H1 (cell line): ENCODE data around the gene SHROOM2. TPM values are rescaled to one million over a fixed set of nuclear protein-coding genes. Genes with fewer than 3 reads are reported as not detected.

Source experiments
- CTCF ChIA-PET: fragments of 300-600 bp; sonication (Branson Sonifier 250); formaldehyde crosslinking; loops from one replicate; lab custom pipeline; 2021; ENCODE audit not compliant: partially characterized antibody; lab: Charles Lee
- POLR2A ChIA-PET: fragments of 300-600 bp; sonication (Branson Sonifier 250); formaldehyde crosslinking; loops from one replicate; lab custom pipeline; 2021; ENCODE audit warnings: inconsistent platforms; ENCODE audit not compliant: partially characterized antibody; lab: Charles Lee
- DNase-seq, 2 experiments: peaks; one replicate each; pipeline versions ENCODE4 v3.0.0 to v3.0.0-alpha.2; 2010 to 2022; ENCODE audit warnings: low spot score in 2 of 2, low read depth in 1 of 2, mixed read lengths in 1 of 2
- FAIRE-seq: peaks from 2 replicates; lab custom pipeline; 2011; peaks lifted over from hg19 to GRCh38; lab: Jason Lieb, UNC
- H2AFZ ChIP-seq: 2 replicates; pipeline ENCODE4 v1.8.1; 2012; ENCODE audit warnings: low read length, inconsistent platforms
- H2AK5ac ChIP-seq: 2 replicates; pipeline ENCODE4 v1.6.1; 2013; ENCODE audit warnings: low read depth, low read length
- H2BK120ac ChIP-seq: replicated peaks from 2 replicates; pipeline ENCODE3; 2013; ENCODE audit warnings: low read depth, low read length, inconsistent platforms
- H2BK12ac ChIP-seq: 2 replicates; pipeline ENCODE4 v1.6.1; 2013; ENCODE audit warnings: low read depth, low read length
- H2BK15ac ChIP-seq: 2 replicates; pipeline ENCODE4 v1.6.1; 2013; ENCODE audit warnings: low read length
- H2BK20ac ChIP-seq: 2 replicates; pipeline ENCODE4 v1.6.1; 2013; ENCODE audit warnings: low read length
- H2BK5ac ChIP-seq: 2 replicates; pipeline ENCODE4 v1.6.1; 2013; ENCODE audit warnings: low read depth, low read length
- H3K14ac ChIP-seq: 2 replicates; pipeline ENCODE4 v1.6.1; 2013; ENCODE audit warnings: inconsistent platforms; ENCODE audit not compliant: insufficient read length
- H3K18ac ChIP-seq: 2 replicates; pipeline ENCODE4 v1.6.1; 2013; ENCODE audit warnings: low read length; ENCODE audit errors: extremely low read depth
- H3K23ac ChIP-seq: 2 replicates; pipeline ENCODE4 v1.6.1; 2013; ENCODE audit warnings: inconsistent platforms; ENCODE audit not compliant: insufficient read length
- H3K23me2 ChIP-seq: 2 replicates; pipeline ENCODE4 v1.6.1; 2013; ENCODE audit warnings: low read depth, low read length
- H3K27ac ChIP-seq: 2 replicates; pipeline ENCODE4 v1.6.1; 2011; ENCODE audit warnings: low read depth, low read length, inconsistent platforms
- H3K27me3 ChIP-seq, 4 experiments: replicated peaks in 1 of 4; 1 replicate in 1 of 4; 2 replicates in 3 of 4; pipeline versions ENCODE4 v1.6.1 to v1.8.1; 2011 to 2013; ENCODE audit warnings: low read length in 3 of 4, mild to moderate bottlenecking in 3 of 4, inconsistent platforms in 2 of 4, mixed read lengths in 2 of 4, moderate library complexity in 1 of 4; ENCODE audit not compliant: control insufficient read depth in 3 of 4, insufficient read depth in 3 of 4; ENCODE audit errors: extremely low read depth in 1 of 4
- H3K36me3 ChIP-seq, 4 experiments: 2 replicates each; pipeline versions ENCODE4 v1.6.1 to v1.8.1; 2011 to 2013; ENCODE audit warnings: mild to moderate bottlenecking in 4 of 4, low read length in 3 of 4, moderate library complexity in 2 of 4, control low read depth in 1 of 4, inconsistent platforms in 1 of 4; ENCODE audit not compliant: insufficient read depth in 4 of 4, control insufficient read depth in 2 of 4
- H3K4ac ChIP-seq: replicated peaks from 2 replicates; pipeline ENCODE3; 2013; ENCODE audit warnings: low read length, low read depth, mixed read lengths, inconsistent platforms; ENCODE audit not compliant: insufficient read length
- H3K4me1 ChIP-seq, 4 experiments: replicated peaks in 1 of 4; 1 replicate in 1 of 4; 2 replicates in 3 of 4; pipeline versions ENCODE4 v1.6.1 to v1.8.1; 2011 to 2013; ENCODE audit warnings: low read length in 3 of 4, inconsistent platforms in 2 of 4, mixed read lengths in 1 of 4; ENCODE audit not compliant: insufficient read depth in 4 of 4, control insufficient read depth in 3 of 4
- H3K4me2 ChIP-seq, 2 experiments: 2 replicates each; pipeline versions ENCODE4 v1.6.1 to v1.8.1; 2011 to 2013; ENCODE audit warnings: low read depth in 2 of 2, low read length in 2 of 2, control low read depth in 1 of 2, inconsistent platforms in 1 of 2, mild to moderate bottlenecking in 1 of 2; ENCODE audit not compliant: insufficient read depth in 1 of 2
- H3K4me3 ChIP-seq, 4 experiments: fragments of 200-600, 300-600 bp in 1 of 4; sonication (generic), shearing (Covaris generic), sonication (Bioruptor Twin) in 1 of 4; 2 replicates each; pipeline versions ENCODE4 v1.5.1 to v1.8.1; 2011 to 2016; ENCODE audit warnings: low read length in 4 of 4, low read depth in 3 of 4, control low read depth in 2 of 4, inconsistent platforms in 2 of 4, mild to moderate bottlenecking in 2 of 4, mixed read lengths in 1 of 4, moderate library complexity in 1 of 4; ENCODE audit not compliant: insufficient read depth in 2 of 4; ENCODE audit errors: extremely low read depth in 1 of 4
- H3K56ac ChIP-seq: replicated peaks from 2 replicates; pipeline ENCODE3; 2013; ENCODE audit warnings: low read depth, mild to moderate bottlenecking, mixed read lengths, low read length, inconsistent platforms; ENCODE audit not compliant: insufficient read length
- H3K79me1 ChIP-seq: 2 replicates; pipeline ENCODE4 v1.6.1; 2013; ENCODE audit warnings: low read depth, low read length, control low read depth
- H3K79me2 ChIP-seq, 2 experiments: 2 replicates each; pipeline versions ENCODE4 v1.6.1 to v1.8.1; 2012 to 2013; ENCODE audit warnings: low read length in 2 of 2, mild to moderate bottlenecking in 2 of 2, inconsistent platforms in 1 of 2; ENCODE audit not compliant: insufficient read depth in 2 of 2, control insufficient read depth in 1 of 2
- H3K9ac ChIP-seq, 4 experiments: replicated peaks in 1 of 4; 1 replicate in 1 of 4; 2 replicates in 3 of 4; pipeline versions ENCODE4 v1.6.1 to v1.8.1; 2011 to 2013; ENCODE audit warnings: low read depth in 3 of 4, low read length in 3 of 4, control low read depth in 2 of 4, mild to moderate bottlenecking in 2 of 4, moderate library complexity in 2 of 4, inconsistent platforms in 1 of 4; ENCODE audit errors: extremely low read depth in 1 of 4
- H3K9me3 ChIP-seq, 2 experiments: 2 replicates each; pipeline versions ENCODE4 v1.6.1 to v1.8.1; 2012 to 2013; ENCODE audit warnings: mild to moderate bottlenecking in 2 of 2, moderate library complexity in 2 of 2, control low read depth in 1 of 2, inconsistent platforms in 1 of 2, low read depth in 1 of 2, low read length in 1 of 2, mixed read lengths in 1 of 2; ENCODE audit not compliant: insufficient read depth in 2 of 2
- H4K20me1 ChIP-seq, 2 experiments: replicated peaks in 1 of 2; 2 replicates each; pipeline versions ENCODE3 to v1.8.1; 2011 to 2013; ENCODE audit warnings: inconsistent platforms in 2 of 2, low read length in 2 of 2, mild to moderate bottlenecking in 1 of 2; ENCODE audit not compliant: insufficient read depth in 2 of 2, control insufficient read depth in 1 of 2
- H4K5ac ChIP-seq: 2 replicates; pipeline ENCODE4 v1.6.1; 2013; ENCODE audit warnings: low read length, low read depth, mixed read lengths, inconsistent platforms; ENCODE audit not compliant: insufficient read length
- H4K8ac ChIP-seq: 2 replicates; pipeline ENCODE4 v1.8.0; 2013; ENCODE audit warnings: mild to moderate bottlenecking, moderate library complexity, low read length, inconsistent platforms; ENCODE audit not compliant: insufficient read depth; ENCODE audit errors: extremely low read depth
- H4K91ac ChIP-seq: replicated peaks from 2 replicates; pipeline ENCODE3; 2013; ENCODE audit warnings: low read length, mixed read lengths, inconsistent platforms; ENCODE audit not compliant: insufficient read length
- BCL11A ChIP-seq, 2 experiments: IDR thresholded peaks; one replicate each; pipeline ENCODE4 v1.6.1; 2011; ENCODE audit warnings: low read depth in 2 of 2, low read length in 2 of 2, mild to moderate bottlenecking in 2 of 2
- BRCA1 ChIP-seq: IDR thresholded peaks from 2 replicates; pipeline ENCODE4 v1.6.1; 2012; ENCODE audit warnings: low read depth, low read length, improper control_type of control experiment
- CBX5 ChIP-seq: fragments of 300-800, 300-1000 bp; sonication (generic); IDR thresholded peaks from 2 replicates; pipeline ENCODE4 v1.7.1; 2016; ENCODE audit warnings: antibody characterized with exemption, low read length, low read depth
- CHD2 ChIP-seq: IDR thresholded peaks from 2 replicates; pipeline ENCODE4 v1.6.1; 2012; ENCODE audit warnings: low read length, improper control_type of control experiment
- CREB1 ChIP-seq: IDR thresholded peaks from 2 replicates; pipeline ENCODE4 v1.6.1; 2012; ENCODE audit warnings: inconsistent platforms
- FOSL1 ChIP-seq: IDR thresholded peaks from 2 replicates; pipeline ENCODE4 v1.6.1; 2011; ENCODE audit warnings: mild to moderate bottlenecking, low read depth, low read length, moderate library complexity; ENCODE audit not compliant: insufficient read depth
- HDAC2 ChIP-seq, 2 experiments: fragments of 300-600 bp in 1 of 2; sonication (generic) in 1 of 2; IDR thresholded peaks; 2 replicates each; pipeline ENCODE4 v1.6.1; 2011 to 2012; ENCODE audit warnings: low read depth in 2 of 2, low read length in 2 of 2, mild to moderate bottlenecking in 2 of 2, moderate library complexity in 2 of 2, borderline replicate concordance in 1 of 2, inconsistent platforms in 1 of 2
- JUND ChIP-seq: IDR thresholded peaks from 2 replicates; pipeline ENCODE4 v1.6.1; 2011; ENCODE audit warnings: mild to moderate bottlenecking, improper control_type of control experiment, low read length
- POLR2AphosphoS5 ChIP-seq: IDR thresholded peaks from 2 replicates; pipeline ENCODE4 v1.6.1; 2011; ENCODE audit warnings: low read depth, low read length
- SIX5 ChIP-seq: IDR thresholded peaks from 2 replicates; pipeline ENCODE4 v1.6.1; 2011; ENCODE audit warnings: mild to moderate bottlenecking, low read depth, low read length
- SP2 ChIP-seq: IDR thresholded peaks from 2 replicates; pipeline ENCODE4 v1.6.1; 2012; ENCODE audit warnings: mild to moderate bottlenecking, low read length, inconsistent platforms
- TAF7 ChIP-seq: optimal IDR thresholded peaks from 2 replicates; pipeline ENCODE3; 2011; ENCODE audit warnings: low read depth, mild to moderate bottlenecking, inconsistent platforms, low read length, moderate library complexity, borderline replicate concordance
- TCF12 ChIP-seq: IDR thresholded peaks from 2 replicates; pipeline ENCODE4 v1.6.1; 2011; ENCODE audit warnings: low read depth, mild to moderate bottlenecking, low read length
- TEAD4 ChIP-seq: IDR thresholded peaks from 2 replicates; pipeline ENCODE4 v1.6.1; 2012; ENCODE audit warnings: low read depth, low read length, inconsistent platforms, mixed read lengths
- YY1 ChIP-seq: IDR thresholded peaks from 2 replicates; pipeline ENCODE4 v1.6.1; 2011; ENCODE audit warnings: low read depth, mild to moderate bottlenecking, low read length
- WGBS, 2 experiments: shearing (Covaris generic) in 1 of 2; methylation state at CpG; one replicate each; pipeline versions ENCODE4 v1.1.6 to v1.1.7; 2013 to 2015; ENCODE audit warnings: low lambda C conversion rate in 2 of 2, mixed read lengths in 2 of 2, inconsistent platforms in 1 of 2, low coverage in 1 of 2, missing lambda C conversion rate in 1 of 2; ENCODE audit not compliant: insufficient replicate concordance in 2 of 2, insufficient coverage in 1 of 2, insufficient read length in 1 of 2; ENCODE audit errors: extremely low coverage in 1 of 2, missing lambda C conversion rate in 1 of 2; 5-methylcytosine and 5-hydroxymethylcytosine counted together
- polyA plus RNA-seq, 7 experiments: library from polyadenylated mRNA; depleted of rRNA in 3 of 7; stranded (reverse) in 5 of 7; unstranded in 2 of 7; fragments of >200 nt in 5 of 7; fragments of 200-250 nt in 2 of 7; gene quantifications; 1 replicate in 5 of 7; 2 replicates in 1 of 7; 4 replicates in 1 of 7; pipeline versions ENCODE4 v1.2.1 to v1.2.3, GENCODE V29; 2011 to 2013; ENCODE audit warnings: missing spikeins in 2 of 7, mixed read lengths in 2 of 7
- total RNA-seq: library from RNA; stranded (reverse); fragmentation: NEBNext Ultra II Directional; extraction: Animal tissue kit (Norgen Biotek cat#: 25700); gene quantifications from 2 replicates; pipeline ENCODE4 v1.2.1, GENCODE V29; 2021
- TF ChIP-seq, protein P1 (sequence below): IDR thresholded peaks from 2 replicates; pipeline ENCODE4 v1.6.1; 2012; ENCODE audit warnings: inconsistent platforms

The SHROOM2 gene
- total and polyA plus RNA-seq, 2 of the 8 experiments (the other 6 are each of a cell fraction or from before 2014, with no cell fraction given): 3.4 to 14.2 TPM

DNA sequence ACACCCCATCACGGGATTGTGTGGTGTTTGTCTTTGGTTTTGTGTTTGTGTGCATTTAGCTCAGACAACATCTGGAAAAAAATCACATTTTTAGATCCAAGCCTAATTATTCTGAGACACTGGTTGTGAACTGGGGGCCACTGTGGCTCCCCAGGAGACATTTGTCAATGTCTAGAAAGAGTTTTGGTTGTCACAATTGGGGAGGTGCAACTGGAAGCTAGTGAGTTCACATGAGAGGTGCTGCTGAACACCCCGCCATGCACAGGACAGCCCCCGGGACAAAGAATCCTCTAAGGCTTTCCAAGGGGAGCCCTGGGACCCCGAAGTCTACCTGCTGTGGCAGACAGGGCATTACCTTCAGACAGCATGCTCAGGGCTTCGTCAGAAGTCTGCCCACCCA lies 47.1 kb upstream of the SHROOM2 start:
- WGBS, 2 experiments: 80% methylated on average over 3 of the region's 5 CpGs; no CpG with 5 or more reads in 1 of the 2 experiments
- Histone ChIP-seq H3K9ac (no peak overlapping the region), H3K27ac (no peak overlapping the region), H3K14ac (no peak overlapping the region), H4K91ac (no peak overlapping the region), H3K4me2 (no peak overlapping the region), H3K4me1 (no peaks in the 10 kb centered on the region), H4K8ac (no peak overlapping the region), H2BK12ac (no peak overlapping the region), H3K23me2 (no peaks in the 10 kb centered on the region), H3K9me3 (no peaks in the 10 kb centered on the region), H3K18ac (no peak overlapping the region), H3K56ac (no peak overlapping the region), H3K79me1 (no peaks in the 10 kb centered on the region), H2BK120ac (no peak overlapping the region), H2BK15ac (no peak overlapping the region), H4K20me1 (no peaks in the 10 kb centered on the region), H3K4me3 (no peak overlapping the region), H4K5ac (no peak overlapping the region), H2BK20ac (no peak overlapping the region), H2AFZ (no peak overlapping the region), H3K4ac (no peak overlapping the region), H3K36me3 (peaks cover 0 to 14% (median 2%) of the 10 kb centered on the region in 4 experiments; a peak in 3 of 8 replicates), H2AK5ac (no peak overlapping the region), H3K23ac (no peak overlapping the region), H3K79me2 (no peaks in the 10 kb centered on the region), H2BK5ac (no peak overlapping the region), H3K27me3 (no peaks in the 10 kb centered on the region)
- DNase-seq (no peak), FAIRE-seq (no peak)
- ChIA-PET CTCF (interaction anchor here (0.6 to 1.5 kb wide), 3 partner anchors 8 to 150 kb away, joined by 3 to 5 read pairs (median 3); no protein-coding TSS in a partner anchor), POLR2A (no interaction called here)
- TF ChIP-seq CHD2: no peak
- no peak for TF ChIP-seq TEAD4
- no peak for TF ChIP-seq YY1
- no peak for TF ChIP-seq HDAC2 (IDR thresholded peaks at IDR 0.05; ENCODE audit: borderline replicate concordance in 1 of 2, low read depth in 2 of 2, low read length in 2 of 2)
- TF ChIP-seq POLR2AphosphoS5: no peak
- no peak for TF ChIP-seq JUND
- no peak for TF ChIP-seq SIX5
- no peak for TF ChIP-seq TAF7
- no peak for TF ChIP-seq FOSL1
- TF ChIP-seq BCL11A (IDR thresholded peaks at IDR 0.05; ENCODE audit: low read depth in 2 of 2, low read length in 2 of 2): no peak
- no peak for TF ChIP-seq BRCA1
- TF ChIP-seq, protein P1, sequence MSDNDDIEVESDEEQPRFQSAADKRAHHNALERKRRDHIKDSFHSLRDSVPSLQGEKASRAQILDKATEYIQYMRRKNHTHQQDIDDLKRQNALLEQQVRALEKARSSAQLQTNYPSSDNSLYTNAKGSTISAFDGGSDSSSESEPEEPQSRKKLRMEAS: no peak
- no peak for TF ChIP-seq CREB1
- no peak for TF ChIP-seq SP2
- TF ChIP-seq CBX5: no peak
- no peak for TF ChIP-seq TCF12
